ENCODE measurements around the gene ARHGAP6. TPM values are rescaled to one million over a fixed set of nuclear protein-coding genes. Genes with fewer than 3 reads are reported as not detected.
"Not testable (repeated sequence)": the region's sequence is repeated elsewhere in the genome, so short reads cannot be mapped to it uniquely, and the experiment has no call there.

Gene ARHGAP6
- total and polyA plus RNA-seq, 2 experiments from 2014 or later, result 0.08 to 0.54 TPM

DNA sequence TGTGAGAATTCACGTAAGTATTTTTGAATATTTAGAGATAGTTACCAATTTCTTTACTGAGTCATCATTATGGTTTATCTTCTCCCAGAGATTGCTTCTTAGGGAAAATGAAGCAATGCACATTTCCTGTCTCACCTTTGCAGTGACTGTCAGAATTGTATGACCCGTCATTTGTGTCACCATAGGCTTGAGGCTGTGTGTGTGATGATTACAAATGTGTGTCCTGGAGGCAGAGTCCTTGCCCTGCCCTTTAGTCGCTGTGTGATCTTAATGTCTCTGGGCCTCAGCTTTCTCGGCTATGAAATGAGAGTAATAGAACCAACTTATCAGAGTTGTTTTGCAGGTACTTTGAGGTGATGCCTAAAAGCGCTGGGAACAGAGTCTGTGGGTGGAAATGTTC lies 540.7 kb downstream of the ARHGAP6 start:
- no peaks in the 10 kb centered on the region for H4K20me1 ChIP-seq (ENCODE audit: insufficient read depth)
- WGBS, 2 experiments (ENCODE audit: low coverage in 1 of 2, low lambda C conversion rate in 2 of 2, missing lambda C conversion rate in 2 of 2), result 92 to 99% methylated on average over 4 to 5 of the region's 5 CpGs
- H3K36me3 ChIP-seq (ENCODE audit: low read depth), result peaks cover 9% of the 10 kb centered on the region; the same call in 1 of the 2 replicates
- no peak overlapping the region for H3K4me3 ChIP-seq
- H3K27me3 ChIP-seq (replicated peaks; ENCODE audit: insufficient read depth), result no peaks in the 10 kb centered on the region
- H3K4me2 ChIP-seq (ENCODE audit: unreplicated experiment), result no peak overlapping the region
- H3F3A ChIP-seq (ENCODE audit: insufficient read depth), result no peaks in the 10 kb centered on the region
- no peaks in the 10 kb centered on the region for H3K9me3 ChIP-seq (ENCODE audit: low read depth)
- no peak for TF ChIP-seq EZH2 (IDR thresholded peaks at IDR 0.05; ENCODE audit: insufficient read depth, poor library complexity, severe bottlenecking)
- no peak for TF ChIP-seq EZH2phosphoT487 (IDR thresholded peaks at IDR 0.05; ENCODE audit: insufficient read depth, low read depth)
- no peaks in the 10 kb centered on the region for H3K4me1 ChIP-seq (ENCODE audit: insufficient read depth)
- in situ Hi-C loops (cut with MboI), result loop anchor here (10.0 to 25.0 kb wide), 2 partner anchors 637 to 940 kb away; partner anchors contain the start of gene MSL3
- no peak overlapping the region for H2AFZ ChIP-seq
- DNase-seq, result no peak
- H3K79me2 ChIP-seq (ENCODE audit: insufficient read depth), result no peaks in the 10 kb centered on the region
- H3K9ac ChIP-seq, result no peak overlapping the region
- no peaks in the 10 kb centered on the region for H3K9me2 ChIP-seq (ENCODE audit: insufficient read depth)
- H3K27ac ChIP-seq, result no peak overlapping the region

- TF ChIP-seq EZH2 (IDR thresholded peaks at IDR 0.05; ENCODE audit: insufficient read depth, poor library complexity, severe bottlenecking) (no peak), EZH2phosphoT487 (IDR thresholded peaks at IDR 0.05; ENCODE audit: insufficient read depth, low read depth) (no peak)
- H3K9ac ChIP-seq, result no peak overlapping the region
- peaks cover 9% of the 10 kb centered on the region; the same call in 1 of the 2 replicates for H3K36me3 ChIP-seq (ENCODE audit: low read depth)
- no peak overlapping the region for H3K27ac ChIP-seq
- no peaks in the 10 kb centered on the region for H3K27me3 ChIP-seq (replicated peaks; ENCODE audit: insufficient read depth)
- no peaks in the 10 kb centered on the region for H4K20me1 ChIP-seq (ENCODE audit: insufficient read depth)
- no peak overlapping the region for H3K4me2 ChIP-seq (ENCODE audit: unreplicated experiment)
- H3K4me3 ChIP-seq, result no peak overlapping the region
- no peaks in the 10 kb centered on the region for H3F3A ChIP-seq (ENCODE audit: insufficient read depth)
- H3K79me2 ChIP-seq (ENCODE audit: insufficient read depth), result no peaks in the 10 kb centered on the region
- no peaks in the 10 kb centered on the region for H3K4me1 ChIP-seq (ENCODE audit: insufficient read depth)
- H2AFZ ChIP-seq, result no peak overlapping the region
- H3K9me3 ChIP-seq (ENCODE audit: low read depth), result no peaks in the 10 kb centered on the region
- no peaks in the 10 kb centered on the region for H3K9me2 ChIP-seq (ENCODE audit: insufficient read depth)
- WGBS, 2 experiments (ENCODE audit: low coverage in 1 of 2, low lambda C conversion rate in 2 of 2, missing lambda C conversion rate in 2 of 2), result 92 to 100% methylated on average over 2 of the region's 2 CpGs
- in situ Hi-C loops (cut with MboI), result loop anchor here (10.0 kb wide), 1 partner anchor 939 kb away; no protein-coding TSS in a partner anchor
- no peak for DNase-seq
Measured at GRCh38 chrX:11124112-11124511, 541.6 kb downstream of the ARHGAP6 start.

- H2AFZ ChIP-seq; H3K27ac ChIP-seq; H3K9me2 ChIP-seq (ENCODE audit: insufficient read depth); H3K79me2 ChIP-seq (ENCODE audit: insufficient read depth); DNase-seq; H3K9me3 ChIP-seq (ENCODE audit: low read depth); H3F3A ChIP-seq (ENCODE audit: insufficient read depth); H3K4me2 ChIP-seq (ENCODE audit: unreplicated experiment); H3K9ac ChIP-seq; H4K20me1 ChIP-seq (ENCODE audit: insufficient read depth); H3K4me3 ChIP-seq; H3K27me3 ChIP-seq (replicated peaks; ENCODE audit: insufficient read depth); H3K4me1 ChIP-seq (ENCODE audit: insufficient read depth): not testable (repeated sequence)
- 89 to 100% methylated on average over 3 to 6 of the region's 6 CpGs for WGBS, 2 experiments (ENCODE audit: low coverage in 1 of 2, low lambda C conversion rate in 2 of 2, missing lambda C conversion rate in 2 of 2)
- peaks cover 17% of the 10 kb centered on the region; the same call in 1 of the 2 replicates for H3K36me3 ChIP-seq (ENCODE audit: low read depth)
- in situ Hi-C loops (cut with MboI), result loop anchor here (10.0 kb wide), 1 partner anchor 938 kb away; no protein-coding TSS in a partner anchor
Measured at GRCh38 chrX:11123087-11123486, 542.6 kb downstream of the ARHGAP6 start.

GRCh38 chrX:11119313-11119943 lies 546.3 kb downstream of the ARHGAP6 start:
- Histone ChIP-seq H3K4me2 (ENCODE audit: unreplicated experiment) (no peak overlapping the region), H3K36me3 (ENCODE audit: low read depth) (peaks cover 27% of the 10 kb centered on the region; the same call in 1 of the 2 replicates), H3K4me1 (ENCODE audit: insufficient read depth) (peaks cover 12% of the 10 kb centered on the region), H3F3A (ENCODE audit: insufficient read depth) (peaks cover 13% of the 10 kb centered on the region), H3K9me3 (ENCODE audit: low read depth) (no peaks in the 10 kb centered on the region), H3K9me2 (ENCODE audit: insufficient read depth) (no peaks in the 10 kb centered on the region), H3K9ac (no peak overlapping the region), H4K20me1 (ENCODE audit: insufficient read depth) (no peaks in the 10 kb centered on the region), H2AFZ (no peak overlapping the region), H3K27ac (no peak overlapping the region), H3K79me2 (ENCODE audit: insufficient read depth) (peaks cover 3% of the 10 kb centered on the region), H3K27me3 (replicated peaks; ENCODE audit: insufficient read depth) (no peaks in the 10 kb centered on the region), H3K4me3 (no peak overlapping the region)
- in situ Hi-C loops (cut with MboI), result no loop called here
- no peak for DNase-seq
- 24 to 29% methylated on average over 8 of the region's 8 CpGs for WGBS, 2 experiments (ENCODE audit: low coverage in 1 of 2, low lambda C conversion rate in 2 of 2, missing lambda C conversion rate in 2 of 2)
- TF ChIP-seq EZH2phosphoT487 (IDR thresholded peaks at IDR 0.05; ENCODE audit: insufficient read depth, low read depth) (no peak), EZH2 (IDR thresholded peaks at IDR 0.05; ENCODE audit: insufficient read depth, poor library complexity, severe bottlenecking) (no peak)

All from GM23248 (cell line).